ENCODE measurements around the gene OR2L5. TPM values are rescaled to one million over a fixed set of nuclear protein-coding genes. Genes with fewer than 3 reads are reported as not detected.

OR2L5 gene
- total RNA-seq, 1 experiment from 2014 or later, result not detected

GRCh38 chr1:248047008-248047407, 33.5 kb downstream of the OR2L5 start:
- Histone ChIP-seq H3K27me3 (replicated peaks; ENCODE audit: insufficient read depth, low read depth, low read length, poor library complexity) (no peaks in the 10 kb centered on the region), H3K27ac (ENCODE audit: low read depth, low read length, poor library complexity, severe bottlenecking) (no peak overlapping the region), H3K9me3 (ENCODE audit: low read depth, low read length, poor library complexity, severe bottlenecking) (peaks cover 24% of the 10 kb centered on the region), H3K4me1 (ENCODE audit: insufficient read depth, low read length, poor library complexity, severe bottlenecking) (no peaks in the 10 kb centered on the region), H3K4me3 (ENCODE audit: low read depth, low read length, poor library complexity, severe bottlenecking) (no peak overlapping the region), H3K36me3 (ENCODE audit: insufficient read depth, low read length, poor library complexity, severe bottlenecking) (no peaks in the 10 kb centered on the region)
- BruUV-seq (replicated peaks), result no TSS peak
- ChIA-PET CTCF (no interaction called here), POLR2A (ENCODE audit: low non-redundant PET) (no interaction called here)
- DNase-seq (ENCODE audit: low spot score), result no peak
- TF ChIP-seq EZH2 (IDR thresholded peaks at IDR 0.05; ENCODE audit: borderline replicate concordance, low read depth, low read length, poor library complexity, severe bottlenecking), result no peak
- TF ChIP-seq CTCF (conservative IDR thresholded peaks at IDR 0.05; ENCODE audit: low read depth, low read length), result no peak
- intact Hi-C loops (cut with micrococcal nuclease; ENCODE audit: unreplicated experiment), result no loop called here

GRCh38 chr1:248054671-248055070, 41.2 kb downstream of the OR2L5 start:
- BruUV-seq (replicated peaks), result no TSS peak
- Histone ChIP-seq H3K36me3 (ENCODE audit: insufficient read depth, low read length, poor library complexity, severe bottlenecking) (no peaks in the 10 kb centered on the region), H3K9me3 (ENCODE audit: low read depth, low read length, poor library complexity, severe bottlenecking) (peaks cover 14% of the 10 kb centered on the region), H3K27ac (ENCODE audit: low read depth, low read length, poor library complexity, severe bottlenecking) (no peak overlapping the region), H3K4me3 (ENCODE audit: low read depth, low read length, poor library complexity, severe bottlenecking) (no peak overlapping the region), H3K27me3 (replicated peaks; ENCODE audit: insufficient read depth, low read depth, low read length, poor library complexity) (no peaks in the 10 kb centered on the region), H3K4me1 (ENCODE audit: insufficient read depth, low read length, poor library complexity, severe bottlenecking) (no peaks in the 10 kb centered on the region)
- no peak for TF ChIP-seq EZH2 (IDR thresholded peaks at IDR 0.05; ENCODE audit: borderline replicate concordance, low read depth, low read length, poor library complexity, severe bottlenecking)
- no peak for DNase-seq (ENCODE audit: low spot score)
- intact Hi-C loops (cut with micrococcal nuclease; ENCODE audit: unreplicated experiment), result no loop called here
- ChIA-PET CTCF (no interaction called here), POLR2A (ENCODE audit: low non-redundant PET) (no interaction called here)

GRCh38 chr1:248055261-248055660, 41.8 kb downstream of the OR2L5 start:
- Histone ChIP-seq H3K4me3 (ENCODE audit: low read depth, low read length, poor library complexity, severe bottlenecking) (no peak overlapping the region), H3K9me3 (ENCODE audit: low read depth, low read length, poor library complexity, severe bottlenecking) (peaks cover 14% of the 10 kb centered on the region), H3K36me3 (ENCODE audit: insufficient read depth, low read length, poor library complexity, severe bottlenecking) (no peaks in the 10 kb centered on the region), H3K27me3 (replicated peaks; ENCODE audit: insufficient read depth, low read depth, low read length, poor library complexity) (no peaks in the 10 kb centered on the region), H3K4me1 (ENCODE audit: insufficient read depth, low read length, poor library complexity, severe bottlenecking) (no peaks in the 10 kb centered on the region), H3K27ac (ENCODE audit: low read depth, low read length, poor library complexity, severe bottlenecking) (no peak overlapping the region)
- intact Hi-C loops (cut with micrococcal nuclease; ENCODE audit: unreplicated experiment), result no loop called here
- no TSS peak for BruUV-seq (replicated peaks)
- TF ChIP-seq EZH2 (IDR thresholded peaks at IDR 0.05; ENCODE audit: borderline replicate concordance, low read depth, low read length, poor library complexity, severe bottlenecking) (no peak), CTCF (conservative IDR thresholded peaks at IDR 0.05; ENCODE audit: low read depth, low read length) (no peak)
- CTCF ChIA-PET, result no interaction called here
- POLR2A ChIA-PET (ENCODE audit: low non-redundant PET), result no interaction called here
- no peak for DNase-seq (ENCODE audit: low spot score)

- BruUV-seq (replicated peaks), result no TSS peak
- CTCF ChIA-PET, result no interaction called here
- Histone ChIP-seq H3K27me3 (replicated peaks; ENCODE audit: insufficient read depth, low read depth, low read length, poor library complexity) (no peaks in the 10 kb centered on the region), H3K4me3 (ENCODE audit: low read depth, low read length, poor library complexity, severe bottlenecking) (no peak overlapping the region), H3K27ac (ENCODE audit: low read depth, low read length, poor library complexity, severe bottlenecking) (no peak overlapping the region), H3K4me1 (ENCODE audit: insufficient read depth, low read length, poor library complexity, severe bottlenecking) (no peaks in the 10 kb centered on the region), H3K9me3 (ENCODE audit: low read depth, low read length, poor library complexity, severe bottlenecking) (peaks cover 7% of the 10 kb centered on the region), H3K36me3 (ENCODE audit: insufficient read depth, low read length, poor library complexity, severe bottlenecking) (no peaks in the 10 kb centered on the region)
- DNase-seq (ENCODE audit: low spot score), result no peak
- TF ChIP-seq CTCF (conservative IDR thresholded peaks at IDR 0.05; ENCODE audit: low read depth, low read length) (no peak), EZH2 (IDR thresholded peaks at IDR 0.05; ENCODE audit: borderline replicate concordance, low read depth, low read length, poor library complexity, severe bottlenecking) (no peak)
- intact Hi-C loops (cut with micrococcal nuclease; ENCODE audit: unreplicated experiment), result no loop called here
- POLR2A ChIA-PET (ENCODE audit: low non-redundant PET), result no interaction called here
These were observed 51.6 kb downstream of the OR2L5 start for GRCh38 chr1:248065071-248065470.
